ENCODE results near the gene ACIN1.

Gene ACIN1

GRCh38 chr14:23124337-23124954 is 29.5 kb upstream of the ACIN1 start:
- no peak for DNase-seq (ENCODE audit: low read depth, low spot score)
- H3K4me1 ChIP-seq (ENCODE audit: control insufficient read depth, insufficient read depth, low read length), result no peaks in the 10 kb centered on the region; the same call in 1 of the 2 replicates
- H3K4me3 ChIP-seq (ENCODE audit: low read length), result no peak overlapping the region

GRCh38 chr14:23123419-23123818 is 28.5 kb upstream of the ACIN1 start:
- Histone ChIP-seq H3K27me3 (ENCODE audit: control insufficient read depth, insufficient read depth, low read length) (no peaks in the 10 kb centered on the region), H3K4me3 (ENCODE audit: low read length) (no peak overlapping the region), H3K36me3 (ENCODE audit: control insufficient read depth, insufficient read depth, low read length) (peaks cover 10% of the 10 kb centered on the region), H3K9me3 (ENCODE audit: control insufficient read depth, insufficient read depth, low read length) (no peaks in the 10 kb centered on the region), H3K27ac (ENCODE audit: low read length) (no peak overlapping the region), H3K4me1 (ENCODE audit: control insufficient read depth, insufficient read depth, low read length) (no peaks in the 10 kb centered on the region; the same call in 1 of the 2 replicates)
- WGBS (ENCODE audit: insufficient coverage, insufficient read length), result no CpG with 5 or more reads among the region's 8 CpGs
- DNase-seq (ENCODE audit: low read depth, low spot score), result no peak

More at GRCh38 chr14:23124337-23124954, 29.5 kb upstream of the ACIN1 start:
- Histone ChIP-seq H3K36me3 (ENCODE audit: control insufficient read depth, insufficient read depth, low read length) (peaks cover 13% of the 10 kb centered on the region), H3K27me3 (ENCODE audit: control insufficient read depth, insufficient read depth, low read length) (no peaks in the 10 kb centered on the region), H3K27ac (ENCODE audit: low read length) (no peak overlapping the region), H3K9me3 (ENCODE audit: control insufficient read depth, insufficient read depth, low read length) (no peaks in the 10 kb centered on the region)
- no CpG with 5 or more reads among the region's 13 CpGs for WGBS (ENCODE audit: insufficient coverage, insufficient read length)

GRCh38 chr14:23122086-23122485 is 27.1 kb upstream of the ACIN1 start:
- DNase-seq (ENCODE audit: low read depth, low spot score), result no peak
- H3K27me3 ChIP-seq (ENCODE audit: control insufficient read depth, insufficient read depth, low read length), result no peaks in the 10 kb centered on the region
- H3K4me1 ChIP-seq (ENCODE audit: control insufficient read depth, insufficient read depth, low read length), result no peaks in the 10 kb centered on the region; the same call in 1 of the 2 replicates
- H3K36me3 ChIP-seq (ENCODE audit: control insufficient read depth, insufficient read depth, low read length), result 0 out of 2 replicates have a peak, but pooled peaks cover 3% of the 10 kb centered on the region
- H3K9me3 ChIP-seq (ENCODE audit: control insufficient read depth, insufficient read depth, low read length), result no peaks in the 10 kb centered on the region
- H3K4me3 ChIP-seq (ENCODE audit: low read length), result no peak overlapping the region
- H3K27ac ChIP-seq (ENCODE audit: low read length), result no peak overlapping the region
- no CpG with 5 or more reads among the region's 6 CpGs for whole genome bisulfite sequencing (ENCODE audit: insufficient coverage, insufficient read length)

GRCh38 chr14:23121361-23121771 is 26.4 kb upstream of the ACIN1 start:
- no peak for DNase-seq (ENCODE audit: low read depth, low spot score)
- H3K27me3 ChIP-seq (ENCODE audit: control insufficient read depth, insufficient read depth, low read length), result no peaks in the 10 kb centered on the region
- no CpG with 5 or more reads among the region's 6 CpGs for WGBS (ENCODE audit: insufficient coverage, insufficient read length)
- H3K27ac ChIP-seq (ENCODE audit: low read length), result no peak overlapping the region
- H3K9me3 ChIP-seq (ENCODE audit: control insufficient read depth, insufficient read depth, low read length), result no peaks in the 10 kb centered on the region
- H3K36me3 ChIP-seq (ENCODE audit: control insufficient read depth, insufficient read depth, low read length), result no peaks in the 10 kb centered on the region
- H3K4me3 ChIP-seq (ENCODE audit: low read length), result no peak overlapping the region
- H3K4me1 ChIP-seq (ENCODE audit: control insufficient read depth, insufficient read depth, low read length), result no peaks in the 10 kb centered on the region; the same call in 1 of the 2 replicates

- Histone ChIP-seq H3K4me3 (ENCODE audit: low read length) (no peak overlapping the region), H3K27me3 (ENCODE audit: control insufficient read depth, insufficient read depth, low read length) (no peaks in the 10 kb centered on the region), H3K9me3 (ENCODE audit: control insufficient read depth, insufficient read depth, low read length) (no peaks in the 10 kb centered on the region), H3K27ac (ENCODE audit: low read length) (no peak overlapping the region), H3K36me3 (ENCODE audit: control insufficient read depth, insufficient read depth, low read length) (no peaks in the 10 kb centered on the region), H3K4me1 (ENCODE audit: control insufficient read depth, insufficient read depth, low read length) (no peaks in the 10 kb centered on the region; the same call in 1 of the 2 replicates)
- no CpG with 5 or more reads among the region's 9 CpGs for WGBS (ENCODE audit: insufficient coverage, insufficient read length)
- DNase-seq (ENCODE audit: low read depth, low spot score), result peak; percentile 88
Measured at GRCh38 chr14:23120541-23121251, 25.8 kb upstream of the ACIN1 start.

GRCh38 chr14:23119363-23120327 is 24.7 kb upstream of the ACIN1 start:
- Histone ChIP-seq H3K27ac (ENCODE audit: low read length) (no peak overlapping the region), H3K27me3 (ENCODE audit: control insufficient read depth, insufficient read depth, low read length) (no peaks in the 10 kb centered on the region), H3K4me1 (ENCODE audit: control insufficient read depth, insufficient read depth, low read length) (no peaks in the 10 kb centered on the region; the same call in 1 of the 2 replicates), H3K4me3 (ENCODE audit: low read length) (no peak overlapping the region), H3K9me3 (ENCODE audit: control insufficient read depth, insufficient read depth, low read length) (no peaks in the 10 kb centered on the region), H3K36me3 (ENCODE audit: control insufficient read depth, insufficient read depth, low read length) (no peaks in the 10 kb centered on the region)
- WGBS (ENCODE audit: insufficient coverage, insufficient read length), result no CpG with 5 or more reads among the region's 16 CpGs
- no peak for DNase-seq (ENCODE audit: low read depth, low spot score)

GRCh38 chr14:23118506-23119362 is 23.8 kb upstream of the ACIN1 start, which contains the start of gene CEBPE:
Gene CEBPE, minus strand, starts transcription at chr14:23119255. Its CDS starts 164 bp downstream, at chr14:23119091.
- DNase-seq (ENCODE audit: low read depth, low spot score), result no peak
- Histone ChIP-seq H3K36me3 (ENCODE audit: control insufficient read depth, insufficient read depth, low read length) (no peaks in the 10 kb centered on the region), H3K27me3 (ENCODE audit: control insufficient read depth, insufficient read depth, low read length) (no peaks in the 10 kb centered on the region), H3K4me1 (ENCODE audit: control insufficient read depth, insufficient read depth, low read length) (peaks cover 1% of the 10 kb centered on the region), H3K4me3 (ENCODE audit: low read length) (no peak within 1 kb of the TSS), H3K27ac (ENCODE audit: low read length) (no peak within 1 kb of the TSS), H3K9me3 (ENCODE audit: control insufficient read depth, insufficient read depth, low read length) (no peaks in the 10 kb centered on the region)
- no CpG with 5 or more reads among the region's 32 CpGs for WGBS (ENCODE audit: insufficient coverage, insufficient read length)

GRCh38 chr14:23117371-23118020 is 22.6 kb upstream of the ACIN1 start:
- H3K27me3 ChIP-seq (ENCODE audit: control insufficient read depth, insufficient read depth, low read length), result no peaks in the 10 kb centered on the region
- H3K36me3 ChIP-seq (ENCODE audit: control insufficient read depth, insufficient read depth, low read length), result no peaks in the 10 kb centered on the region
- H3K9me3 ChIP-seq (ENCODE audit: control insufficient read depth, insufficient read depth, low read length), result no peaks in the 10 kb centered on the region
- H3K4me1 ChIP-seq (ENCODE audit: control insufficient read depth, insufficient read depth, low read length), result peaks cover 4% of the 10 kb centered on the region
- no peak overlapping the region for H3K4me3 ChIP-seq (ENCODE audit: low read length)
- no peak for DNase-seq (ENCODE audit: low read depth, low spot score)
- no CpG with 5 or more reads among the region's 32 CpGs for WGBS (ENCODE audit: insufficient coverage, insufficient read length)
- no peak overlapping the region for H3K27ac ChIP-seq (ENCODE audit: low read length)

- Histone ChIP-seq H3K4me3 (ENCODE audit: low read length) (no peak overlapping the region), H3K9me3 (ENCODE audit: control insufficient read depth, insufficient read depth, low read length) (no peaks in the 10 kb centered on the region), H3K27me3 (ENCODE audit: control insufficient read depth, insufficient read depth, low read length) (no peaks in the 10 kb centered on the region), H3K4me1 (ENCODE audit: control insufficient read depth, insufficient read depth, low read length) (peaks cover 4% of the 10 kb centered on the region), H3K27ac (ENCODE audit: low read length) (no peak overlapping the region), H3K36me3 (ENCODE audit: control insufficient read depth, insufficient read depth, low read length) (no peaks in the 10 kb centered on the region)
- no peak for DNase-seq (ENCODE audit: low read depth, low spot score)
- WGBS (ENCODE audit: insufficient coverage, insufficient read length), result no CpG with 5 or more reads among the region's 5 CpGs
Measured at GRCh38 chr14:23115918-23116317, 21.0 kb upstream of the ACIN1 start.
